GM18505 (cell line): Measurements from ENCODE around the gene ATN1.

Experiments used
- ATAC-seq: cut with Tn5 transposase; IDR thresholded peaks from one replicate; pipeline ENCODE4 v1.9.1; 2021; ENCODE audit not compliant: unreplicated experiment
- POLR2A ChIP-seq: IDR thresholded peaks from 4 replicates; pipeline ENCODE4 v1.6.1; 2011; ENCODE audit warnings: borderline replicate concordance; ENCODE audit not compliant: insufficient read depth, insufficient read length; ENCODE audit errors: extremely low read depth

ATN1 gene

DNA sequence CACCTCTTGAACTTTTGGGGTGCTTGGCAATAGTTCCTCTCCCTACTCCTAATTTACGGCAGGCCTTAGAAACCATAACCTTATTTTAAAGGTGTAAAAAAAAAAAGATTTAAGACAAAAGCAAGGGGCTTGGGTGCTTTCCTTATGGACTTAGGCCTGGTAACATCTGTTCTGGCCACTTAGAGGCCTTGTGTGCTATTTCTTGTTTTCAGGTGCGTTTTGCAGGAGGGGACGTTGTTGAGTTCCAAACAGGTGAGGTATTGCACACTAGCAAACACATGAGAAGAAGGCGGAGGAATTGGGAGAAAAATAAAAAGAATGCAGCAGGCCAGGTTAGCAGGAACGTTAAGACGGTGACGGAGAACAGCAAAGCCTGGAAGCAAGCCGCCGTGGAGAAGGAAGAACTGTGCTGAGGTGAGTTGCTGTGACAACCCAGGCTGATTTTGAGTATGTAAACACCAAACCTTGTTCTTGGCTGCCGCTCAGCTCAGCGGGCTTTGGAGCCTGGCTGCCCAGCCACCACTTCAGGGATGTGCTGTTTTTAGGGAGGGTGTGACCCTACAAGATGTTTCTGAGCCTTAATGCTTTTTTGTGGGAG lies 60.3 kb downstream of the ATN1 start:
- TF ChIP-seq POLR2A, result no peak
- ATAC-seq, result no peak
